A673 (cell line): ENCODE results near the gene TTC9B.

Experiments used
- CTCF ChIP-seq: fragments of 300-800, 200-600 bp; sonication (generic); conservative IDR thresholded peaks from 2 replicates; pipeline ENCODE4 v1.5.1; 2017; ENCODE audit warnings: low read depth, mild to moderate bottlenecking, antibody characterized with exemption, low read length, moderate library complexity, mixed read lengths
- EZH2 ChIP-seq: fragments of 200-600 bp; sonication (generic); IDR thresholded peaks from 2 replicates; pipeline ENCODE4 v1.6.1; 2017; ENCODE audit warnings: borderline replicate concordance, low read depth, mild to moderate bottlenecking, mixed read lengths, antibody characterized with exemption, low read length; ENCODE audit not compliant: poor library complexity, severe bottlenecking

- TF ChIP-seq CTCF, result no peak
- no peak for TF ChIP-seq EZH2
These were observed 4.8 kb downstream of the TTC9B start for GRCh38 chr19:40213251-40213829.
